CD14-positive monocyte (primary cell): ENCODE results near the gene MFN1. TPM values are rescaled to one million over a fixed set of nuclear protein-coding genes. Genes with fewer than 3 reads are reported as not detected.
A peak's percentile ranks its signal among the peaks of the same experiment; 100 is the strongest.

Experiments
- DNase-seq, 3 donors: peaks; one replicate each; pipeline ENCODE4 v3.0.0-alpha.2; 2011 to 2022
- H2AFZ ChIP-seq: 2 replicates; pipeline ENCODE4 v1.6.0; 2012; ENCODE audit warnings: mild to moderate bottlenecking, low read depth, low read length, inconsistent platforms; ENCODE audit not compliant: insufficient read depth, poor library complexity, severe bottlenecking
- H3K27ac ChIP-seq, 2 donors: 1 replicate in 1 of 2; 2 replicates in 1 of 2; pipeline ENCODE4 v1.5.1; 2012 to 2013; ENCODE audit warnings: low read length in 2 of 2, control low read depth in 1 of 2, inconsistent platforms in 1 of 2, low read depth in 1 of 2, mild to moderate bottlenecking in 1 of 2
- H3K27me3 ChIP-seq, 2 donors: one replicate each; pipeline versions ENCODE4 v1.6.0 to v1.6.1; 2011 to 2013; ENCODE audit warnings: low read length in 2 of 2; ENCODE audit not compliant: control insufficient read depth in 2 of 2, insufficient read depth in 2 of 2
- H3K36me3 ChIP-seq, 2 donors: replicated peaks in 1 of 2; 1 replicate in 1 of 2; 2 replicates in 1 of 2; pipeline versions ENCODE4 v1.5.1 to v1.6.1; 2012 to 2013; ENCODE audit warnings: low read length in 2 of 2, control low read depth in 1 of 2, inconsistent platforms in 1 of 2, mild to moderate bottlenecking in 1 of 2; ENCODE audit not compliant: insufficient read depth in 2 of 2, control insufficient read depth in 1 of 2
- H3K4me1 ChIP-seq, 2 donors: 1 replicate in 1 of 2; 2 replicates in 1 of 2; pipeline versions ENCODE4 v1.5.1 to v1.6.1; 2012 to 2013; ENCODE audit warnings: low read length in 2 of 2, control low read depth in 1 of 2, inconsistent platforms in 1 of 2, mild to moderate bottlenecking in 1 of 2, moderate library complexity in 1 of 2; ENCODE audit not compliant: insufficient read depth in 2 of 2, control insufficient read depth in 1 of 2
- H3K4me2 ChIP-seq: replicated peaks from 2 replicates; pipeline ENCODE3; 2012; ENCODE audit warnings: low read length, moderate library complexity, mild to moderate bottlenecking; ENCODE audit not compliant: poor library complexity, severe bottlenecking; ENCODE audit errors: extremely low read depth
- H3K4me3 ChIP-seq, 3 experiments: fragments of 200-600 bp in 1 of 3; sonication (generic) in 1 of 3; replicated peaks in 1 of 3; 1 replicate in 2 of 3; 2 replicates in 1 of 3; pipeline ENCODE4 v1.5.1; 2011 to 2013; ENCODE audit warnings: low read length in 3 of 3, mild to moderate bottlenecking in 3 of 3, control low read depth in 2 of 3, low read depth in 2 of 3, inconsistent platforms in 1 of 3, moderate library complexity in 1 of 3
- H3K79me2 ChIP-seq: 2 replicates; pipeline ENCODE4 v1.6.0; 2012; ENCODE audit warnings: mild to moderate bottlenecking, control low read depth, inconsistent platforms, low read length, moderate library complexity; ENCODE audit not compliant: insufficient read depth
- H3K9ac ChIP-seq: 2 replicates; pipeline ENCODE4 v1.6.0; 2017; ENCODE audit warnings: low read length, mild to moderate bottlenecking; ENCODE audit not compliant: insufficient read depth, poor library complexity, severe bottlenecking
- H3K9me3 ChIP-seq, 2 donors: replicated peaks in 1 of 2; 1 replicate in 1 of 2; 2 replicates in 1 of 2; pipeline versions ENCODE4 v1.5.1 to v1.6.1; 2012 to 2013; ENCODE audit warnings: low read length in 2 of 2, control low read depth in 1 of 2; ENCODE audit not compliant: control insufficient read depth in 1 of 2, insufficient read depth in 1 of 2
- H4K20me1 ChIP-seq: 2 replicates; pipeline ENCODE4 v1.6.0; 2012; ENCODE audit warnings: mild to moderate bottlenecking, low read length, control low read depth, moderate library complexity; ENCODE audit not compliant: insufficient read depth
- H3K27ac Mint-ChIP-seq, 7 donors: one replicate each; pipeline ENCODE4 v1.8.0; 2020; ENCODE audit warnings: mild to moderate bottlenecking in 7 of 7, mixed read lengths in 7 of 7, moderate library complexity in 6 of 7, inconsistent platforms in 2 of 7
- H3K27me3 Mint-ChIP-seq, 3 donors: one replicate each; pipeline ENCODE4 v1.8.0; 2021 to 2022; ENCODE audit warnings: low read depth in 3 of 3, mild to moderate bottlenecking in 3 of 3, mixed read lengths in 3 of 3, moderate library complexity in 3 of 3, inconsistent platforms in 1 of 3
- H3K36me3 Mint-ChIP-seq, 2 donors: one replicate each; pipeline ENCODE4 v1.8.0; 2020; ENCODE audit warnings: mixed read lengths in 2 of 2, inconsistent platforms in 1 of 2, mild to moderate bottlenecking in 1 of 2
- H3K4me1 Mint-ChIP-seq: one replicate; pipeline ENCODE4 v1.8.0; 2020; ENCODE audit warnings: mild to moderate bottlenecking, mixed read lengths
- H3K4me3 Mint-ChIP-seq, 2 donors: one replicate each; pipeline ENCODE4 v1.8.0; 2020; ENCODE audit warnings: mild to moderate bottlenecking in 2 of 2, mixed read lengths in 2 of 2, moderate library complexity in 1 of 2
- H3K9me3 Mint-ChIP-seq, 7 donors: one replicate each; pipeline ENCODE4 v1.8.0; 2020 to 2022; ENCODE audit warnings: mixed read lengths in 7 of 7, mild to moderate bottlenecking in 6 of 7, moderate library complexity in 6 of 7, inconsistent platforms in 2 of 7
- CTCF ChIP-seq: fragments of 200-600 bp; IDR thresholded peaks from one replicate; pipeline ENCODE4 v1.8.0; 2022; ENCODE audit warnings: antibody characterized with exemption, mild to moderate bottlenecking
- WGBS: methylation state at CpG from one replicate; pipeline ENCODE4 v1.1.5; 2013; ENCODE audit warnings: missing lambda C conversion rate; ENCODE audit not compliant: insufficient coverage; 5-methylcytosine and 5-hydroxymethylcytosine counted together
- intact Hi-C, 2 donors: fragments of 100-400 bp; cut with micrococcal nuclease; formaldehyde crosslinking; loops; one replicate each; pipeline versions ENCODE4 v1.15.0 to v1.15.1; 2023
- polyA plus RNA-seq, 3 donors: library from polyadenylated mRNA; depleted of rRNA in 1 of 3; unstranded in 2 of 3; stranded (reverse) in 1 of 3; fragments of 300-500 nt in 2 of 3; fragments of >200 nt in 1 of 3; fragmentation: Illumina TruSeq in 2 of 3; gene quantifications; 1 replicate in 2 of 3; 2 replicates in 1 of 3; pipeline ENCODE4 v1.2.3, GENCODE V29; 2012 to 2021

The MFN1 gene
- polyA plus RNA-seq, 3 donors = 5.6 to 15.2 (median 12.2) TPM

- peaks cover 94% of the 10 kb centered on the region for H3K79me2 ChIP-seq
- intact Hi-C loops = no loop called here
- no CpG with 5 or more reads among the region's 3 CpGs for WGBS
Observed at GRCh38 chr3:179436517-179436916, 89.0 kb downstream of the MFN1 start.

GRCh38 chr3:179438841-179439240 is 91.3 kb downstream of the MFN1 start:
- DNase-seq = no peak
- H3K27me3 ChIP-seq = no peaks in the 10 kb centered on the region
- no peaks in the 10 kb centered on the region for H3K9me3 ChIP-seq
- H3K4me1 Mint-ChIP-seq = peaks cover 44% of the 10 kb centered on the region
- no peak overlapping the region for H3K9ac ChIP-seq
- peaks cover 0 to 3% of the 10 kb centered on the region in 2 donors for H3K36me3 ChIP-seq
- H3K4me2 ChIP-seq = no peak overlapping the region
- intact Hi-C loops = no loop called here
- peaks cover 97% of the 10 kb centered on the region for H3K79me2 ChIP-seq
- peak overlapping the region; percentile 26 to 89 (median 76) for H3K27ac Mint-ChIP-seq
- H3K36me3 Mint-ChIP-seq = peaks cover 6 to 12% of the 10 kb centered on the region in 2 donors
- peaks cover 0 to 2% (median 0%) of the 10 kb centered on the region in 3 donors for H3K27me3 Mint-ChIP-seq
- peak overlapping the region in 1 of 2 donors; percentile 70 for H3K27ac ChIP-seq
- peaks cover 31 to 32% of the 10 kb centered on the region in 2 donors for H3K4me1 ChIP-seq
- no CpG with 5 or more reads among the region's 5 CpGs for WGBS
- no peaks in the 10 kb centered on the region for H3K9me3 Mint-ChIP-seq
- no peak overlapping the region for H3K4me3 ChIP-seq
- H3K4me3 Mint-ChIP-seq = no peak overlapping the region
- H4K20me1 ChIP-seq = peaks cover 89% of the 10 kb centered on the region
- TF ChIP-seq CTCF = no peak
- no peak overlapping the region for H2AFZ ChIP-seq

More at GRCh38 chr3:179436517-179436916, 89.0 kb downstream of the MFN1 start:
- TF ChIP-seq CTCF = no peak
- no peak overlapping the region for H2AFZ ChIP-seq
- peak overlapping the region; percentile 17 for H3K4me2 ChIP-seq
- Mint-ChIP-seq H3K4me3 (no peak overlapping the region), H3K27ac (peak overlapping the region in 5 of 7 donors; percentile 71 to 89 (median 77)), H3K36me3 (peaks cover 1 to 4% of the 10 kb centered on the region in 2 donors), H3K27me3 (peaks cover 0 to 2% (median 0%) of the 10 kb centered on the region in 3 donors), H3K4me1 (peaks cover 67% of the 10 kb centered on the region), H3K9me3 (no peaks in the 10 kb centered on the region)
- H3K9me3 ChIP-seq = no peaks in the 10 kb centered on the region
- H3K27me3 ChIP-seq = no peaks in the 10 kb centered on the region
- H3K9ac ChIP-seq = peak overlapping the region; percentile 15
- H4K20me1 ChIP-seq = peaks cover 91% of the 10 kb centered on the region
- peaks cover 0 to 3% of the 10 kb centered on the region in 2 donors for H3K36me3 ChIP-seq
- peak overlapping the region in 1 of 2 donors; percentile 70 for H3K27ac ChIP-seq
- peaks cover 45 to 52% of the 10 kb centered on the region in 2 donors for H3K4me1 ChIP-seq
- DNase-seq = peak in 2 of 3 donors; percentile 9 to 18
- H3K4me3 ChIP-seq = peak overlapping the region in 1 of 3 experiments; percentile 18

Other genes with a start within 250 kb of the MFN1 start
- gene PIK3CA, start 199.4 kb upstream of the MFN1 start, polyA plus RNA-seq = 1 to 10 TPM; 7.4 to 9.5 (median 9.4) TPM
- 1 to 10 TPM in 1 of 3 donors, under 1 TPM in 1, not detected in 1; 0.14 to 2.2 TPM for gene KCNMB3, start 96.6 kb upstream of the MFN1 start, polyA plus RNA-seq
- gene ZNF639, start 24.7 kb upstream of the MFN1 start, polyA plus RNA-seq = 10 to 100 TPM in 2 of 3 donors, 1 to 10 TPM in 1; 9.4 to 17.9 (median 17.7) TPM
- gene GNB4, start 103.8 kb downstream of the MFN1 start, polyA plus RNA-seq = 10 to 100 TPM; 15.4 to 65.1 (median 63.5) TPM
- gene ACTL6A, start 215.2 kb downstream of the MFN1 start, polyA plus RNA-seq = 10 to 100 TPM; 28.2 to 37.2 (median 35.9) TPM